ENCODE data around the gene AP2M1.
"Not testable (repeated sequence)": the region's sequence is repeated elsewhere in the genome, so short reads cannot be mapped to it uniquely, and the experiment has no call there.

The AP2M1 gene

GRCh38 chr3:184174646-184175492 is at the start of gene AP2M1:
TSS of gene AP2M1 (plus strand) at chr3:184174855. CDS start at chr3:184176994, 2,139 bp downstream.
- DNase-seq, result peak; percentile 99

GRCh38 chr3:184126006-184126405 is 48.6 kb upstream of the AP2M1 start:
- no peak for DNase-seq

- DNase-seq, result no peak
These were observed 45.6 kb upstream of the AP2M1 start for GRCh38 chr3:184129012-184129411.

- DNase-seq, result no peak
These were observed 41.7 kb upstream of the AP2M1 start for GRCh38 chr3:184132945-184133344.

GRCh38 chr3:184133840-184134745 is 40.6 kb upstream of the AP2M1 start:
- DNase-seq, result peak; percentile 48

GRCh38 chr3:184134746-184135148 is 39.9 kb upstream of the AP2M1 start:
- DNase-seq, result no peak

- DNase-seq, result peak; percentile 89
These were observed 39.3 kb upstream of the AP2M1 start, which contains the start of gene EIF2B5 for GRCh38 chr3:184135149-184135910. TSS of gene EIF2B5 (plus strand) at chr3:184135358. CDS start at chr3:184135386, 28 bp downstream.

GRCh38 chr3:184135911-184136260 is 38.8 kb upstream of the AP2M1 start:
- DNase-seq, result no peak

- no peak for DNase-seq
These were observed 34.2 kb upstream of the AP2M1 start for GRCh38 chr3:184140436-184140835.

GRCh38 chr3:184142199-184142598 is 32.5 kb upstream of the AP2M1 start:
- no peak for DNase-seq

- DNase-seq, result no peak
These were observed 31.3 kb upstream of the AP2M1 start for GRCh38 chr3:184143327-184143726.

- no peak for DNase-seq
These were observed 30.1 kb upstream of the AP2M1 start for GRCh38 chr3:184144505-184144904.

- DNase-seq, result no peak
These were observed 29.5 kb upstream of the AP2M1 start for GRCh38 chr3:184145111-184145524.

GRCh38 chr3:184145751-184146270 is 28.8 kb upstream of the AP2M1 start:
- no peak for DNase-seq

- DNase-seq, result no peak
These were observed 26.6 kb upstream of the AP2M1 start for GRCh38 chr3:184148076-184148475.

GRCh38 chr3:184149123-184149522 is 25.5 kb upstream of the AP2M1 start:
- no peak for DNase-seq

- not testable (repeated sequence) for DNase-seq
These were observed 24.9 kb upstream of the AP2M1 start for GRCh38 chr3:184149770-184150169.

- peak; percentile 46 for DNase-seq
These were observed 19.6 kb upstream of the AP2M1 start, which contains the start of gene DVL3 for GRCh38 chr3:184154885-184155643. TSS of gene DVL3 (plus strand) at chr3:184155377. CDS start at chr3:184155636, 259 bp downstream.

- DNase-seq, result no peak
These were observed 18.8 kb upstream of the AP2M1 start for GRCh38 chr3:184155644-184156521.

GRCh38 chr3:184156522-184156955 is 18.1 kb upstream of the AP2M1 start:
- DNase-seq, result no peak

GRCh38 chr3:184157206-184157605 is 17.4 kb upstream of the AP2M1 start:
- DNase-seq, result no peak

Data from CD4-positive, alpha-beta T cell treated with Interferon gamma for 1 hour (primary cell).